ENCODE measurements around the gene IL17C.

DNA sequence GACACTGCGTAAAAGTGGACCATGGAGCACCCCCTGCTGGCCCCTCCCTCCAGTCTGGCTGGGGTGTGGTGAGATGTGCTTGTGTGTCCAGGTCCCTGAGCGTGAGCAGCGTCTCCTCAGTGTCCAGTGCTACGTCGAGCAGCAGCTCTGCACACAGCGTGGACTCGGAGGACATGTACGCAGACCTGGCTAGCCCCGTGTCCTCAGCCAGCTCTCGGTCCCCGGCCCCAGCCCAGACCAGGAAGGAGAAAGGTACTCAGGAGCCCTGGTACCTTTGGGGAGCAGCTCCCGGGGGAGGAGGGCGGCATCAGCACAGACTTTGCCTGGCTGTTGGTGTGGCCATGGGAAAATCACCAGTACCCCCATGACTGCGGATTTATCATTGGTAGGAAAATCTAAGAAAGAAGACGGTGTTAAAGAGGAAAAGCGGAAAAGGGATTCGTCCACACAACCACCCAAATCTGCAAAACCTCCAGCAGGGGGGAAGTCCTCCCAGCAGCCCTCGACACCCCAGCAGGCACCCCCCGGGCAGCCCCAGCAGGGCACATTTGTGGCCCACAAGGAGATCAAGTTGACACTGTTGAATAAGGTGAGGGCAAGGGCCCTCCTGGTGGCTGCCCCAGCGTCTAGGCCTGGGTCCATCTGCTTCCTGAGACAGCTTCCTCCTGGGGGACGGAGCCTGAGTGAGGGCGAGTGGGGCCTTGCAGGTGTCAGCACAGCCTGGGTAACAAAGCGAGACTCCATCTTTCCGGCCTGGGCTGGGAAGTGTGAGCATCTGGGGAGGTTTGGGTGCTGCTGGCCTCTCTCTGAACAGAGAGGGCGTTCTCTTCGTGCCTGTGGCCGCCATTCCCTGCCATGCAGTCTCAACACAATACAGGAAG is 10.6 kb upstream of the IL17C start:
- no peak for TF ChIP-seq ATOH8 (CRISPR knock-in tag; IDR thresholded peaks at IDR 0.05; ENCODE audit: low read depth)
- no peak for TF ChIP-seq CBX8 (IDR thresholded peaks at IDR 0.05)

All from A549 (cell line).